HG02885 (cell line): Measurements from ENCODE around the gene PFKFB3.
"Not testable (repeated sequence)": the region's sequence is repeated elsewhere in the genome, so short reads cannot be mapped to it uniquely, and the experiment has no call there.

ENCODE experiments used
- ATAC-seq: cut with Tn5 transposase; IDR thresholded peaks from one replicate; pipeline ENCODE4 v1.9.1; 2021; ENCODE audit warnings: mild to moderate bottlenecking; ENCODE audit not compliant: unreplicated experiment, poor library complexity

The PFKFB3 gene

DNA sequence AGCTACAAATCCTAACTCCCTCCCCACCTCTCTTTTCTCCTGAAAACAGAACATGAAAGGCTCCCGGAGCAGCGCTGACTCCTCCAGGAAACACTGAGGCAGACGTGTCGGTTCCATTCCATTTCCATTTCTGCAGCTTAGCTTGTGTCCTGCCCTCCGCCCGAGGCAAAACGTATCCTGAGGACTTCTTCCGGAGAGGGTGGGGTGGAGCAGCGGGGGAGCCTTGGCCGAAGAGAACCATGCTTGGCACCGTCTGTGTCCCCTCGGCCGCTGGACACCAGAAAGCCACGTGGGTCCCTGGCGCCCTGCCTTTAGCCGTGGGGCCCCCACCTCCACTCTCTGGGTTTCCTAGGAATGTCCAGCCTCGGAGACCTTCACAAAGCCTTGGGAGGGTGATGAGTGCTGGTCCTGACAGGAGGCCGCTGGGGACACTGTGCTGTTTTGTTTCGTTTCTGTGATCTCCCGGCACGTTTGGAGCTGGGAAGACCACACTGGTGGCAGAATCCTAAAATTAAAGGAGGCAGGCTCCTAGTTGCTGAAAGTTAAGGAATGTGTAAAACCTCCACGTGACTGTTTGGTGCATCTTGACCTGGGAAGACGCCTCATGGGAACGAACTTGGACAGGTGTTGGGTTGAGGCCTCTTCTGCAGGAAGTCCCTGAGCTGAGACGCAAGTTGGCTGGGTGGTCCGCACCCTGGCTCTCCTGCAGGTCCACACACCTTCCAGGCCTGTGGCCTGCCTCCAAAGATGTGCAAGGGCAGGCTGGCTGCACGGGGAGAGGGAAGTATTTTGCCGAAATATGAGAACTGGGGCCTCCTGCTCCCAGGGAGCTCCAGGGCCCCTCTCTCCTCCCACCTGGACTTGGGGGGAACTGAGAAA is 30.4 kb downstream of the PFKFB3 start:
- ATAC-seq, result no peak

GRCh38 chr10:6233725-6234277 is 31.1 kb downstream of the PFKFB3 start:
- ATAC-seq, result no peak

GRCh38 chr10:6234371-6234770 is 31.6 kb downstream of the PFKFB3 start:
- ATAC-seq, result no peak

DNA sequence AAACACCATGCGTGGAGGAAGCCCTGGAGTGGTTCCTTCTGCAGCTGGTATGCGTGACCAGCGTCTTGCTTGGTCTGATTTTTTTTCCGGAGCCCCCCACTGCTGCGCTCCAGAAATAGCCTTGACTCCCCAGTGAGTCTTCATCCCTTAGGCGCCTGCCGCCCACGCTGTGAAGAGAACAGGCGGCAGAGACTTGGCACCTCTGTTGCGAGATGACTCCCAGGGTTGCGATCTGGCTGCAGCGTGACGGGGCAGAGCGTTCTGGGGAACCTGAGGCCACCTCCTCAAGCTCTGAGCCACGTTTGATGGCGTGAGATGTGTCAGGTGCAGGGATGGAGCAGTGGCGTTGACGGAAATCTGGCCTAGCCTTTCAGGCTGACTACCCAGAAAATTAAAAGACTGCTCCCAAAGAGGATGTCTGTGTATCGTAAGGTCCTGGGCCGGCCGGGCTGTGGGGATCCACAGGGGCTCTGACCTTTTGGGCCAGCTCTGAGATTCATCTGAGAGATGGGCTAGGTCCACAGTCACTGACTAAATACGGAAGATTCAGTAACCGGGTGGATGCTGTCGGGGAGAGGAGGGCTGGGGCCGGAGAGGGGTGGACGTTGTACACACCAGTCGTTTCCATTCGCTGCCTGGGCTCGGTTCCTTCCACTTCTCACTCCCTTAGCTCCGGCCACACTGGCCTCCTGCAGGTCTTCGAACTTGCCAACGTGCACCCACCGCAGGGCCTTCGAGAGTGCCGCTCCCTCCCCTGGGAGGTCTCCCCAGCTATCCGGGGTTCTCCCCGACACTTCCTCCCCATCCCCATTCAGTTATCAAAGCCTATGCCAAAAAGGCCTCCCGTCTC is 33.8 kb downstream of the PFKFB3 start:
- ATAC-seq, result no peak

GRCh38 chr10:6237199-6237530 is 34.4 kb downstream of the PFKFB3 start:
- no peak for ATAC-seq

DNA sequence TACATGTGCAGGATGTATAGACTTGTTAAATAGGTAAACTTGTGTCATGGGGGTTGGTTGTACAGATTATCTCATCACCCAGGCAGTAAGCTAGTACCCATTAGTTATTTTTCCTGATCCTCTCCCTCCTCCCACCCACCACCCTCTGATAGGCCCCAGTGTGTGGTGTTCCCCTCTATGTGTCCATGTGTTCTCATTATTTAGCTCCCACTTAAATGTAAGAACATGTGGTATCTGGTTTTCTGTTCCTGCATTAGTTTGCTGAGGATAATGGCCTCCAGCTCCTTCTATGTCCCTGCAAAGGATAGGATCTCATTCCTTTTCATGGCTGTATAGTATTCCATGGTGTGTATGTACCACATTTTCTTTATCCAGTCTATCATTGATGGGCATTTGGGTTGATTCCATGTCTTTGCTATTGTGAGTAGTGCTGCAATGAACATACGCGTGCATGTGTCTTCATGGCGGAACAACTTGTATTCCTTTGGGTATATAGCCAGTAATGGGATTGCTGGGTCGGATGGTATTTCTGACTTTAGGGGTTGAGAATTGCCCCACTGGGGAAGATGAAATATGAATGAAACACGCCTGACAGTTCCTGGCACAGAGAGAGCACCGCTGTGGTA is 36.0 kb downstream of the PFKFB3 start:
- not testable (repeated sequence) for ATAC-seq

DNA sequence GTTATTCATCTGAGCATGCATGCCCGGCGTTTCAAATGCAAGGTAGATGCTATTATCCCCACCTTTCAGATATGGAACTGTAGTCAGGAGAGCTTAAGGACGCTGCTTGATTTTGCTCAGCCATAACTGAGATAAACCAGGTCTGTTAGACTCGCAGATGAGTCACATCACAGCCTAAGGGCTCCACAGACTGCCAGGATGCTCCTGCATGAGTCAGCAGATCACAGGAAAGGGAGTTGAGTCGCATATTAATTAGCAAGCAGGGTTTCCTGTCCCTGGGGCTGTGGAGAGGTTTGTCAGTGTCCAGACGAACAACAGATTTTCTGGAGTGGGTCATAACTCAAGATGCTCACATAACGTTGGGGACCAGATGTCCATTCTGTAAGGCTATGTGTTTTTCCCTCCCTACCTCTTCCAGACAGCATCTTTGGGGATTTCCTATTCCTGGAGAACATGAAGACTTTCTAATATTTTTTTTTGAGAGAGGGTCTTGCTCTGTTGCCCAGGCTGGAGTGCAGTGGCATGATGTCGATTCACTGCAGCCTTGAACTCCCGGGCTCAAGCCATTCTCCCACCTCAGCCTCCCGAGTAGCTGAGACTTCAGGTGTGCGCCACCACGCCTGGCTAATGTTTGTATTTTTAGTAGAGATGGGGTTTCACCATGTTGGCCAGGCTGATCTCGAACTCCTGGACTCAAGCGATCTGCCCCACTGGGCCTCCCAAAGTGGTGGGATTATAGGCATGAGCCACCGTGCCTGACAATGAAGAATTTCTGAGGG is 36.7 kb downstream of the PFKFB3 start:
- no peak for ATAC-seq

GRCh38 chr10:6240254-6240653 is 37.5 kb downstream of the PFKFB3 start:
- no peak for ATAC-seq

DNA sequence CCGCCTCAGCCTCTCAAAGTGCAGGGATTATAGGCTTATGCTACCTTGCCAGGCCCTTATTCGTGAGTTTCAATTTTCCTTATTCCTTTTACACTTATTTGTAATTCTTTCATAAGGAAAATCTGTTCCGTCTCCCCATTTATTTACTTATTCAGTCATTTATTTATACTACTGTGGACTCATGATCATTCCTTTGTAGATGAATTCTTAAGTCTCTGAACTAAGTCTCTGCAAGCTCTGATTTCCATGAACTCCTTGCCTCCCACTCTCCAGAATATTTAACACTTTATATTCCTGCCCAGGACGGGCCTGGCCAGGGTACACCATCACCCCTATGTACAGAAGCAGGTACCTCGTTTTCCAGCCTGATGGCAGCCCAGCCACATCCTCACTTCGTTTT is 39.4 kb downstream of the PFKFB3 start:
- ATAC-seq, result no peak

DNA sequence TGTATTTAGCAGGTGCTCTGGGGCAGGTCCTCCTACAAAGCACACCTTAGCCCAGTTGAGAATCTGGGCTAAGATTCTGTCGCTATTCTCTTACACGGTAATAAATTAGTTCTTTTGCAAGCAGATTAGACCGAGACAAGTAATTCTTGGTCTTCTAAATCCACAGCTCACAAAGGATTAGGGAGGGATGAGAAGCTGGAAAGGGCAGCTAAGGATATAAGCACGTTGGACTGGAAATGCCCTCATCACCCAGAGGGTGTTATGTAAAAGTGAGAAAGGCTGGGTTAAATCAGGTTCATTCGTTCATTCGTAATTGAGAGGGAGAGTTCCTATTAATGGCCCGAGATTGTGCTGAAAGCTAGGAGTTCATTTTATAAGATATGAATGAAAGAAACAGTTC is 41.8 kb downstream of the PFKFB3 start:
- ATAC-seq, result no peak

- ATAC-seq, result no peak
Measured at GRCh38 chr10:6247041-6247712, 44.4 kb downstream of the PFKFB3 start.

GRCh38 chr10:6248908-6249307 is 46.2 kb downstream of the PFKFB3 start:
- not testable (repeated sequence) for ATAC-seq

DNA sequence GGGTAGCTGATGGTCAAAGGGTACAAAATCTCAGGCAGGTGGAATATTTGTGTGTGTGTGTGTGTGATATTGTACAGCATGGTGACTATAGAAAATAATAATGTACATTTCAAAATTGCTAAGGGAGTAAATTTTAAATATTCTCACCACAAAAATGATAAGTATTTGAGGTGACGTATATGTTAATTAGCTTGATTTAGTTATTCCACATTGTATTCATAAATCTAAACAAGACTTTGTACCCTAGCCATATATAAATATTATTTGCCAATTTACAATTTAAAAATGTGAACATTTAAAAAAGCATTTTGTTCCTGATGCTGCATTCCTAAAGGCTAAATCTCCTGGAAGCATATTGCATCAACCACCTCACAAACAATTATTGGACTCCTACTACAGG is 47.0 kb downstream of the PFKFB3 start:
- ATAC-seq, result no peak

GRCh38 chr10:6250745-6251144 is 48.0 kb downstream of the PFKFB3 start:
- no peak for ATAC-seq

- no peak for ATAC-seq
Measured at GRCh38 chr10:6254201-6254600, 51.5 kb downstream of the PFKFB3 start.

- ATAC-seq, result no peak
Measured at GRCh38 chr10:6255548-6256061, 52.9 kb downstream of the PFKFB3 start.

GRCh38 chr10:6256439-6256838 is 53.7 kb downstream of the PFKFB3 start:
- no peak for ATAC-seq

GRCh38 chr10:6259153-6259552 is 56.4 kb downstream of the PFKFB3 start:
- no peak for ATAC-seq

- no peak for ATAC-seq
Measured at GRCh38 chr10:6260843-6261242, 58.1 kb downstream of the PFKFB3 start.
